ENCODE data around the gene SUSD4.

Gene SUSD4

GRCh38 chr1:223363057-223363855 lies 720 bp downstream of the SUSD4 start:
- Histone ChIP-seq H3K9me3 (ENCODE audit: control insufficient read depth in 1 of 2, low read length in 2 of 2) (no peaks in the 10 kb centered on the region), H3K36me3 (ENCODE audit: control insufficient read depth in 1 of 2, insufficient read depth in 2 of 2, low read length in 2 of 2) (no peaks in the 10 kb centered on the region), H3K4me1 (ENCODE audit: control insufficient read depth in 1 of 2, insufficient read depth in 2 of 2, low read length in 2 of 2) (peaks cover 2 to 9% of the 10 kb centered on the region in 2 donors), H3K4me3 (ENCODE audit: low read depth in 1 of 2, low read length in 2 of 2) (peak overlapping the region; percentile 56 to 65), H3K9ac (ENCODE audit: low read depth in 1 of 2, low read length in 2 of 2) (no peak overlapping the region), H3K27ac (ENCODE audit: low read depth, low read length) (no peak overlapping the region), H3K27me3 (ENCODE audit: control insufficient read depth in 1 of 2, insufficient read depth in 2 of 2, low read length in 2 of 2) (peaks cover 41 to 48% of the 10 kb centered on the region in 2 donors)

- H3K27me3 ChIP-seq (ENCODE audit: control insufficient read depth in 1 of 2, insufficient read depth in 2 of 2, low read length in 2 of 2), result peaks cover 22 to 31% of the 10 kb centered on the region in 2 donors
- no peak overlapping the region for H3K9ac ChIP-seq (ENCODE audit: low read depth in 1 of 2, low read length in 2 of 2)
- peaks cover 2 to 3% of the 10 kb centered on the region in 2 donors for H3K4me1 ChIP-seq (ENCODE audit: control insufficient read depth in 1 of 2, insufficient read depth in 2 of 2, low read length in 2 of 2)
- no peak overlapping the region for H3K4me3 ChIP-seq (ENCODE audit: low read depth in 1 of 2, low read length in 2 of 2)
- no peak overlapping the region for H3K27ac ChIP-seq (ENCODE audit: low read depth, low read length)
- no peaks in the 10 kb centered on the region for H3K36me3 ChIP-seq (ENCODE audit: control insufficient read depth in 1 of 2, insufficient read depth in 2 of 2, low read length in 2 of 2)
- no peaks in the 10 kb centered on the region for H3K9me3 ChIP-seq (ENCODE audit: control insufficient read depth in 1 of 2, low read length in 2 of 2)
Measured at GRCh38 chr1:223358826-223359225, 5.2 kb downstream of the SUSD4 start.

GRCh38 chr1:223355699-223356098 lies 8.3 kb downstream of the SUSD4 start:
- Histone ChIP-seq H3K4me3 (ENCODE audit: low read depth in 1 of 2, low read length in 2 of 2) (no peak overlapping the region), H3K27ac (ENCODE audit: low read depth, low read length) (no peak overlapping the region), H3K4me1 (ENCODE audit: control insufficient read depth in 1 of 2, insufficient read depth in 2 of 2, low read length in 2 of 2) (no peaks in the 10 kb centered on the region), H3K9ac (ENCODE audit: low read depth in 1 of 2, low read length in 2 of 2) (no peak overlapping the region), H3K36me3 (ENCODE audit: control insufficient read depth in 1 of 2, insufficient read depth in 2 of 2, low read length in 2 of 2) (no peaks in the 10 kb centered on the region), H3K27me3 (ENCODE audit: control insufficient read depth in 1 of 2, insufficient read depth in 2 of 2, low read length in 2 of 2) (peaks cover 14 to 21% of the 10 kb centered on the region in 2 donors), H3K9me3 (ENCODE audit: control insufficient read depth in 1 of 2, low read length in 2 of 2) (no peaks in the 10 kb centered on the region)

GRCh38 chr1:223353939-223354338 lies 10.0 kb downstream of the SUSD4 start:
- Histone ChIP-seq H3K36me3 (ENCODE audit: control insufficient read depth in 1 of 2, insufficient read depth in 2 of 2, low read length in 2 of 2) (no peaks in the 10 kb centered on the region), H3K4me1 (ENCODE audit: control insufficient read depth in 1 of 2, insufficient read depth in 2 of 2, low read length in 2 of 2) (no peaks in the 10 kb centered on the region), H3K4me3 (ENCODE audit: low read depth in 1 of 2, low read length in 2 of 2) (no peak overlapping the region), H3K9ac (ENCODE audit: low read depth in 1 of 2, low read length in 2 of 2) (no peak overlapping the region), H3K9me3 (ENCODE audit: control insufficient read depth in 1 of 2, low read length in 2 of 2) (no peaks in the 10 kb centered on the region), H3K27ac (ENCODE audit: low read depth, low read length) (no peak overlapping the region), H3K27me3 (ENCODE audit: control insufficient read depth in 1 of 2, insufficient read depth in 2 of 2, low read length in 2 of 2) (peaks cover 9 to 12% of the 10 kb centered on the region in 2 donors)

GRCh38 chr1:223352944-223353343 lies 11.0 kb downstream of the SUSD4 start:
- H3K4me1 ChIP-seq (ENCODE audit: control insufficient read depth in 1 of 2, insufficient read depth in 2 of 2, low read length in 2 of 2), result no peaks in the 10 kb centered on the region
- H3K27me3 ChIP-seq (ENCODE audit: control insufficient read depth in 1 of 2, insufficient read depth in 2 of 2, low read length in 2 of 2), result peaks cover 7 to 12% of the 10 kb centered on the region in 2 donors
- H3K9me3 ChIP-seq (ENCODE audit: control insufficient read depth in 1 of 2, low read length in 2 of 2), result no peaks in the 10 kb centered on the region
- no peak overlapping the region for H3K4me3 ChIP-seq (ENCODE audit: low read depth in 1 of 2, low read length in 2 of 2)
- H3K9ac ChIP-seq (ENCODE audit: low read depth in 1 of 2, low read length in 2 of 2), result no peak overlapping the region
- H3K36me3 ChIP-seq (ENCODE audit: control insufficient read depth in 1 of 2, insufficient read depth in 2 of 2, low read length in 2 of 2), result no peaks in the 10 kb centered on the region
- H3K27ac ChIP-seq (ENCODE audit: low read depth, low read length), result no peak overlapping the region

- Histone ChIP-seq H3K27ac (ENCODE audit: low read depth, low read length) (no peak overlapping the region), H3K27me3 (ENCODE audit: control insufficient read depth in 1 of 2, insufficient read depth in 2 of 2, low read length in 2 of 2) (peaks cover 7 to 12% of the 10 kb centered on the region in 2 donors), H3K4me1 (ENCODE audit: control insufficient read depth in 1 of 2, insufficient read depth in 2 of 2, low read length in 2 of 2) (no peaks in the 10 kb centered on the region), H3K36me3 (ENCODE audit: control insufficient read depth in 1 of 2, insufficient read depth in 2 of 2, low read length in 2 of 2) (no peaks in the 10 kb centered on the region), H3K9ac (ENCODE audit: low read depth in 1 of 2, low read length in 2 of 2) (no peak overlapping the region), H3K4me3 (ENCODE audit: low read depth in 1 of 2, low read length in 2 of 2) (no peak overlapping the region), H3K9me3 (ENCODE audit: control insufficient read depth in 1 of 2, low read length in 2 of 2) (no peaks in the 10 kb centered on the region)
Measured at GRCh38 chr1:223350361-223350908, 13.5 kb downstream of the SUSD4 start.

- no peak overlapping the region for H3K27ac ChIP-seq (ENCODE audit: low read depth, low read length)
- peaks cover 7 to 12% of the 10 kb centered on the region in 2 donors for H3K27me3 ChIP-seq (ENCODE audit: control insufficient read depth in 1 of 2, insufficient read depth in 2 of 2, low read length in 2 of 2)
- H3K4me1 ChIP-seq (ENCODE audit: control insufficient read depth in 1 of 2, insufficient read depth in 2 of 2, low read length in 2 of 2), result peaks cover 0 to 6% of the 10 kb centered on the region in 2 donors
- H3K9me3 ChIP-seq (ENCODE audit: control insufficient read depth in 1 of 2, low read length in 2 of 2), result no peaks in the 10 kb centered on the region
- H3K4me3 ChIP-seq (ENCODE audit: low read depth in 1 of 2, low read length in 2 of 2), result no peak overlapping the region
- H3K36me3 ChIP-seq (ENCODE audit: control insufficient read depth in 1 of 2, insufficient read depth in 2 of 2, low read length in 2 of 2), result no peaks in the 10 kb centered on the region
- no peak overlapping the region for H3K9ac ChIP-seq (ENCODE audit: low read depth in 1 of 2, low read length in 2 of 2)
Measured at GRCh38 chr1:223349241-223349640, 14.7 kb downstream of the SUSD4 start.

GRCh38 chr1:223348439-223348838 lies 15.5 kb downstream of the SUSD4 start:
- no peaks in the 10 kb centered on the region for H3K9me3 ChIP-seq (ENCODE audit: control insufficient read depth in 1 of 2, low read length in 2 of 2)

GRCh38 chr1:223347583-223347982 lies 16.4 kb downstream of the SUSD4 start:
- peaks cover 0 to 13% of the 10 kb centered on the region in 2 donors for H3K4me1 ChIP-seq (ENCODE audit: control insufficient read depth in 1 of 2, insufficient read depth in 2 of 2, low read length in 2 of 2)
- no peaks in the 10 kb centered on the region for H3K36me3 ChIP-seq (ENCODE audit: control insufficient read depth in 1 of 2, insufficient read depth in 2 of 2, low read length in 2 of 2)
- H3K9ac ChIP-seq (ENCODE audit: low read depth in 1 of 2, low read length in 2 of 2), result no peak overlapping the region
- H3K27me3 ChIP-seq (ENCODE audit: control insufficient read depth in 1 of 2, insufficient read depth in 2 of 2, low read length in 2 of 2), result peaks cover 4 to 7% of the 10 kb centered on the region in 2 donors
- H3K9me3 ChIP-seq (ENCODE audit: control insufficient read depth in 1 of 2, low read length in 2 of 2), result no peaks in the 10 kb centered on the region
- H3K4me3 ChIP-seq (ENCODE audit: low read depth in 1 of 2, low read length in 2 of 2), result no peak overlapping the region
- no peak overlapping the region for H3K27ac ChIP-seq (ENCODE audit: low read depth, low read length)

More at GRCh38 chr1:223348439-223348838, 15.5 kb downstream of the SUSD4 start:
- H3K4me3 ChIP-seq (ENCODE audit: low read depth in 1 of 2, low read length in 2 of 2), result no peak overlapping the region
- H3K4me1 ChIP-seq (ENCODE audit: control insufficient read depth in 1 of 2, insufficient read depth in 2 of 2, low read length in 2 of 2), result peaks cover 0 to 13% of the 10 kb centered on the region in 2 donors
- H3K27ac ChIP-seq (ENCODE audit: low read depth, low read length), result no peak overlapping the region
- H3K36me3 ChIP-seq (ENCODE audit: control insufficient read depth in 1 of 2, insufficient read depth in 2 of 2, low read length in 2 of 2), result no peaks in the 10 kb centered on the region
- H3K9ac ChIP-seq (ENCODE audit: low read depth in 1 of 2, low read length in 2 of 2), result no peak overlapping the region
- H3K27me3 ChIP-seq (ENCODE audit: control insufficient read depth in 1 of 2, insufficient read depth in 2 of 2, low read length in 2 of 2), result peaks cover 7 to 12% of the 10 kb centered on the region in 2 donors

- Histone ChIP-seq H3K27me3 (ENCODE audit: control insufficient read depth in 1 of 2, insufficient read depth in 2 of 2, low read length in 2 of 2) (no peaks in the 10 kb centered on the region), H3K9ac (ENCODE audit: low read depth in 1 of 2, low read length in 2 of 2) (no peak overlapping the region), H3K36me3 (ENCODE audit: control insufficient read depth in 1 of 2, insufficient read depth in 2 of 2, low read length in 2 of 2) (no peaks in the 10 kb centered on the region), H3K4me3 (ENCODE audit: low read depth in 1 of 2, low read length in 2 of 2) (no peak overlapping the region), H3K27ac (ENCODE audit: low read depth, low read length) (no peak overlapping the region), H3K9me3 (ENCODE audit: control insufficient read depth in 1 of 2, low read length in 2 of 2) (no peaks in the 10 kb centered on the region), H3K4me1 (ENCODE audit: control insufficient read depth in 1 of 2, insufficient read depth in 2 of 2, low read length in 2 of 2) (peaks cover 0 to 13% of the 10 kb centered on the region in 2 donors)
Measured at GRCh38 chr1:223346311-223346710, 17.7 kb downstream of the SUSD4 start.
